DND-41 (cell line): ENCODE measurements around the gene ANO2.

Source experiments
- CTCF ChIP-seq: IDR thresholded peaks from 2 replicates; pipeline ENCODE4 v1.5.1; 2012; ENCODE audit warnings: borderline replicate concordance, low read length, moderate library complexity, mild to moderate bottlenecking; ENCODE audit not compliant: poor library complexity, severe bottlenecking; ENCODE audit errors: extremely low read depth
- EZH2 ChIP-seq: IDR thresholded peaks from 3 replicates; pipeline ENCODE4 v1.6.1; 2012; ENCODE audit warnings: borderline replicate concordance, low read depth, mild to moderate bottlenecking, moderate library complexity, low read length, inconsistent platforms; ENCODE audit not compliant: severe bottlenecking

DNA sequence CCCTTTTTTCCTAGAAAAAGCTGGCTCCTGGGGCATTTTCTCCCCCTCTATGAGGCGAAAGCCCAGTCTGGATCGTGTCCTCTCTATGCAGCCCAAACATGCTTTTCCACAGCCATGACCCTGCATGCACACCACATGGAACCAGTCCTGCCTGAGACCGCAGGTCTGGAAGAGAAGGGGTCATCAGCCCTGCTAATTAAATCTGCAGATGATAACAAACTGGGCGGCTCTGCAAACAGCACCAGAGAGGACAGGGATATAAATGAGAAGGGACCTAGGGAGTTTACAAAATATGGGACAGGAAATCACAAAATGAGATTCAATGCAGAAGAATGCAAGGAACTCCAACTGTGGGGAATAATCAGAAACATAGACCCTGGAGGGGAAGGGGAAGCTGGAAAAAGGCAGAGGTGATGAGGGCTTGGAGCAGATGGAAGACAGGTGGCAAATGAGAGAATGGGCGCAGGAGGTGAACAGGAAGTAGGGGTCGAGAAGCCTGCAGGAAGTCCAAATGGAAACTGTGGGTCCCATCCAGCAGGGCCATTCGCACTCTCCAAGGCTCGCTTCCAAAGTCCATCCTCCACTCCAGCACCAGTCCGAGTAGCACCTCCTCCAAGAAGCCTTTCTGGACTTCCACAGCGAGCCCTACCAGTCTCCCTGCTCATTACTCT lies 76.3 kb downstream of the ANO2 start:
- TF ChIP-seq EZH2, result no peak
- no peak for TF ChIP-seq CTCF
